ENCODE results near the gene USP49.

DNA sequence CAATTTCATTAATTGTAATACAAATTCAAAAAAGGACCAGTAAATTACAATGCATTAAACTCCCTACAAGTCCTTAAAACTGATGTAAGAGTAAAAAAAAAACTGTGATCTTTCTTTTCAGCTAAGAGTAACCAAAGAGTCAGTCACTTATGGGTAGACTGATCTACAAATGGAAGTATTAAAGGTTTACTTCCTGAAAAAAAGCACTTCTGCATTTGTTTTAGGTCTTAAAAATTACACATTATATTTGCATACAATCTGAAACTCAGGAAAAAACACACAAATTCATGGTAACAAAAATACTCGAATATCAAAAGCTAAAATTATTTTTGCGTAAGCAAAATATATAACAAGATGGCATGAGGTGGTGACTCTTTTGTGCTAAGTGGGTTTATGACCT, 23.5 kb downstream of the USP49 start:
- TF ChIP-seq CTCF (IDR thresholded peaks at IDR 0.05 in 2 of 3, conservative IDR thresholded peaks at IDR 0.05 in 1 of 3; ENCODE audit: borderline replicate concordance in 1 of 3, insufficient read depth in 1 of 3, low read depth in 2 of 3, low read length in 2 of 3) (no peak), POLR2A (IDR thresholded peaks at IDR 0.05; ENCODE audit: borderline replicate concordance, extremely low read depth, insufficient read depth, insufficient read length) (no peak), TCF7L2 (IDR thresholded peaks at IDR 0.05; ENCODE audit: borderline replicate concordance, extremely low read depth, insufficient read depth, insufficient read length) (no peak), EZH2phosphoT487 (IDR thresholded peaks at IDR 0.05; ENCODE audit: borderline replicate concordance) (no peak)
- TF ChIP-seq, protein P1, sequence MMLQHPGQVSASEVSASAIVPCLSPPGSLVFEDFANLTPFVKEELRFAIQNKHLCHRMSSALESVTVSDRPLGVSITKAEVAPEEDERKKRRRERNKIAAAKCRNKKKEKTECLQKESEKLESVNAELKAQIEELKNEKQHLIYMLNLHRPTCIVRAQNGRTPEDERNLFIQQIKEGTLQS (IDR thresholded peaks at IDR 0.05) = no peak

Data from HCT116 (cell line).